ENCODE data around the gene UBD. TPM values are rescaled to one million over a fixed set of nuclear protein-coding genes. Genes with fewer than 3 reads are reported as not detected.

The UBD gene
- total RNA-seq, 1 donor from 2014 or later: not detected

GRCh38 chr6:29598172-29598747, 38.7 kb upstream of the UBD start:
- no peak for DNase-seq (ENCODE audit: low spot score)
- no peak for TF ChIP-seq CTCF (IDR thresholded peaks at IDR 0.05)
- no peaks in the 10 kb centered on the region for H3K9me3 Mint-ChIP-seq (ENCODE audit: low read depth)
- no peaks in the 10 kb centered on the region for H3K27me3 Mint-ChIP-seq (ENCODE audit: low read depth)
- no peaks in the 10 kb centered on the region for H3K4me1 Mint-ChIP-seq (ENCODE audit: low read depth)
- H3K36me3 Mint-ChIP-seq (ENCODE audit: low read depth): peaks cover 21% of the 10 kb centered on the region
- H3K4me3 Mint-ChIP-seq (ENCODE audit: unreplicated experiment): no peak overlapping the region
- H3K27ac Mint-ChIP-seq (ENCODE audit: unreplicated experiment): no peak overlapping the region

DNA sequence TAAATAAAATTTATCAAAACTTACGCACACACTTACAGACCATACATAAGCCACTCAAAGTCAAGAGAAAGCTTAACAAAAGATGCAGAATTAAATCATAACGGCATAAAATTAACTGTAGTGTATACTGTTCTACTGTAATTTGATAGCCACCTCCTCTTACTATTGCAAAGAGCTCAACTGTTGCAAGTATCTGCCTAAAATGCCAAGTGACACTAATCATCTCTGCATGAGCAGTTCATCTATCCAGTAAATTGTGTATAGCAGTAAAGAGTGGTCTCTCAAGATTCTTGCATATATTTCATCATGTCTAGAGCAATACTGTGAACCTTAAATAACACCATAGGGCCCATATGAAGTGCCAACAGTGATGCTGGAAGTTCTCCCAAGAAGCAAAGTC, 37.7 kb upstream of the UBD start:
- no peak overlapping the region for H3K4me3 Mint-ChIP-seq (ENCODE audit: unreplicated experiment)

DNA sequence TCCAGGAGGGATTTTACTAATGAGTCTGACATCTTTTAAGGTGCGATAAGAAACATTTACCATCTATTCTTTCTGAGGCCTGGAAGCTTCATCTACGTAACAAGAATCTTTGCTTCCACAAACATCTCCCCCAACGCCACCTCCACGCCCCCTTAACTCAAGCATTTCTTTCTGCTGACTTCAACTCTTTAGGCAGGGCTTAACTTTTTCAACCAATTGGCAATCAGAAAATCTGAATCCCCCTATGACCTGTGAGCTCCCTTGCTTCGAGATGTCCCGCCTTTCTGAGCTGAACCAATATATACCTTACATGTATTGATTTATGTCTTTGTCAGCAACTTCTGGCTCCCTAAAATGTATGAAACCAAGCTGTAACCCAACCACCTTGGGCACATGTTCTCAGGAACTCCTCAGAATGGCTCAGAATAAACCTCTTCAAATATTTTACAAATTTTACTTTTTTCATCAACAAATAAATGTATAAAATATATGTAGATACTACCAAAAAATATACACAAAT, 36.9 kb upstream of the UBD start:
- Mint-ChIP-seq H3K4me1 (ENCODE audit: low read depth) (no peaks in the 10 kb centered on the region), H3K27me3 (ENCODE audit: low read depth) (peaks cover 3% of the 10 kb centered on the region), H3K9me3 (ENCODE audit: low read depth) (no peaks in the 10 kb centered on the region), H3K27ac (ENCODE audit: unreplicated experiment) (no peak overlapping the region), H3K4me3 (ENCODE audit: unreplicated experiment) (no peak overlapping the region), H3K36me3 (ENCODE audit: low read depth) (peaks cover 5% of the 10 kb centered on the region)
- DNase-seq (ENCODE audit: low spot score): no peak
- TF ChIP-seq CTCF (IDR thresholded peaks at IDR 0.05): no peak

More for the DNA sequence above, 37.7 kb upstream of the UBD start:
- H3K36me3 Mint-ChIP-seq (ENCODE audit: low read depth): peaks cover 11% of the 10 kb centered on the region
- H3K4me1 Mint-ChIP-seq (ENCODE audit: low read depth): no peaks in the 10 kb centered on the region
- peaks cover 2% of the 10 kb centered on the region for H3K27me3 Mint-ChIP-seq (ENCODE audit: low read depth)
- no peak for DNase-seq (ENCODE audit: low spot score)
- H3K9me3 Mint-ChIP-seq (ENCODE audit: low read depth): no peaks in the 10 kb centered on the region
- TF ChIP-seq CTCF (IDR thresholded peaks at IDR 0.05): no peak
- no peak overlapping the region for H3K27ac Mint-ChIP-seq (ENCODE audit: unreplicated experiment)

DNA sequence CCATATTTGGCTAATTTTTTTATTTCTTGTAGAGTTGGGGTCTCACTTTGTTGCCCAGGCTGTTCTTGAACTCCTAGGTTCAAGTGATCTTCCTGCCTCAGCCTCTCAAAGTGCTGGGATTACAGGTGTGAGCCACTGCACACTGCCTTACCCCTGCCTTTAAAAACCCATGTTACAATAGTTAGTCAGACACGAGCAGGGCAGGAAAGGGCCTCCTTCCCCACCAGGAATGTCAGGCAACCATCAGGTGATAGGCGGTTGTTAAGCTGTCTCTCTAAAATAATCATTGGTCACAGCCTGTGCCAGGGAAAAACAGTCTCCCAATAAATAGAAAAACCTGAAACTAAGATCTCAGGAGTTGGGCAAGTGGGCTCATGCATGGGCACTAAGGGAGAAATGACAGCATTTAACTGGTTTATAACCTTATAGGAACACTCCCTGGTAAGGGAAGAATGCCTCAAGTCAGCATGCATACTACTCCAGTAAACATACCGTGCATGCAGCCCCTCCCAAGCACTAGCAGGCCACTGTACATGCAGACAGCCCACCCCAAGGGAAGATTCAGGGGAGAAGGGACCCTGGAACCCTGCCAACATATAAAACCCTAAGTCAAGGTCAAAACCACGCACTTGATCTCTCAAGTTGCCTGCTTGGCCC, 33.8 kb upstream of the UBD start:
- H3K4me3 Mint-ChIP-seq (ENCODE audit: unreplicated experiment): no peak overlapping the region
- no peaks in the 10 kb centered on the region for H3K4me1 Mint-ChIP-seq (ENCODE audit: low read depth)
- no peak for TF ChIP-seq CTCF (IDR thresholded peaks at IDR 0.05)
- H3K36me3 Mint-ChIP-seq (ENCODE audit: low read depth): no peaks in the 10 kb centered on the region
- no peak overlapping the region for H3K27ac Mint-ChIP-seq (ENCODE audit: unreplicated experiment)
- DNase-seq (ENCODE audit: low spot score): no peak
- peaks cover 5% of the 10 kb centered on the region for H3K27me3 Mint-ChIP-seq (ENCODE audit: low read depth)
- no peaks in the 10 kb centered on the region for H3K9me3 Mint-ChIP-seq (ENCODE audit: low read depth)

DNA sequence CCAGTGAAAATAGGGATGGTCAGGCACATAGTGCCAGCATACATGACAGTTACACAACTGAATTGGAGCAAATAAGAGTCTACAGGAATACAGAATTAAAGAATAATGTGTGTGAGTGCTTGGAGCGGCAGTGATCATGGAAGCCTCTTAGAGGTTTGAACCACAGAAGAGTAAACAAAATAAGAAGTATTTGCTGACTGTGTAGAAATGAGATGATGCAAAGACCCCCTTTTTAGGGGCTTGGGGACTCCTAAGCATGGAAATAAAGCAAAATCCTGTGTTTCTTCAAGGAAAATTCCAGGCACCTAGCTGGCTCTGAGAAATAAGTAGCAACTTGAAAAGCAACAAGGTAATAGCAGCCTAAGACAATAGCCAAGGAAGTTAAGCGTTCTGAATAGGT, 32.1 kb upstream of the UBD start:
- Mint-ChIP-seq H3K4me1 (ENCODE audit: low read depth) (no peaks in the 10 kb centered on the region), H3K36me3 (ENCODE audit: low read depth) (no peaks in the 10 kb centered on the region), H3K27ac (ENCODE audit: unreplicated experiment) (no peak overlapping the region), H3K9me3 (ENCODE audit: low read depth) (no peaks in the 10 kb centered on the region), H3K4me3 (ENCODE audit: unreplicated experiment) (no peak overlapping the region), H3K27me3 (ENCODE audit: low read depth) (peaks cover 20% of the 10 kb centered on the region)
- no peak for TF ChIP-seq CTCF (IDR thresholded peaks at IDR 0.05)
- DNase-seq (ENCODE audit: low spot score): no peak
